Measurements from ENCODE around the gene OOSP3.

DNA sequence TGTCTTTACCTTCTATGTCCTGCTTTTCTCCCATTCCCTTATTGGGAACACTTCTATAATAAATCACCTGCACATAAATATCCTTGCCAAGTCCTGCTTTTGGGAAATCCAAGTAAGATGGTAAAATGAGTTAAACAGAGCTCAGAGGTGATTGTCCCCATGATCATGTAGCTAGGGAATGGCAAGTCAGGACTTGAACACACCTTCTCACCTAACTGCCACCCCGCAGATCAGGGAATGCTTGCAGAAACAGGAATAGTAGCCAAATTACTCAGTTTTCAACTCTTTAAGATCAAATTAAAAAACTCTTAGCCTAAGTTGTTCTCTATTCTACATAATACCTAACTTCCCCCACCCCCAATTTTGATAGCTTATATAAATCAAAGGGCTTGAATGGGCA, 16.0 kb downstream of the OOSP3 start:
- TF ChIP-seq POLR2A (IDR thresholded peaks at IDR 0.05; ENCODE audit: low read length) (no peak), GATA1 (IDR thresholded peaks at IDR 0.05; ENCODE audit: low read depth, low read length) (no peak)

Measured in erythroblast (primary cell).